CD4-positive, alpha-beta T cell (primary cell): ENCODE data around the gene TMEM164. TPM values are rescaled to one million over a fixed set of nuclear protein-coding genes. Genes with fewer than 3 reads are reported as not detected.

Source experiments
- ATAC-seq: fragments of 200-7000 bp; cut with Tn5 transposase; one replicate; pipeline ENCODE4 v1.10.0; 2022; ENCODE audit warnings: mild to moderate bottlenecking; ENCODE audit not compliant: poor library complexity
- CTCF ChIA-PET: fragments of 350-600 bp; sonication (Branson Sonifier 250); formaldehyde crosslinking; loops from one replicate; lab custom pipeline; 2021; ENCODE audit warnings: antibody characterized with exemption, inconsistent platforms; lab: Charles Lee
- POLR2A ChIA-PET: fragments of 350-600 bp; sonication (Branson Sonifier 250); formaldehyde crosslinking; loops from one replicate; lab custom pipeline; 2021; ENCODE audit warnings: antibody characterized with exemption, inconsistent platforms; lab: Charles Lee
- DNase-seq, 14 experiments: peaks; one replicate each; pipeline ENCODE4 v3.0.0-alpha.2; 2013 to 2020; ENCODE audit warnings: mixed read lengths in 2 of 14
- H3K27ac ChIP-seq, 2 donors: one replicate each; pipeline versions ENCODE4 v1.5.1 to v1.7.0; 2013; ENCODE audit warnings: low read length in 2 of 2, low read depth in 1 of 2, mild to moderate bottlenecking in 1 of 2
- H3K27me3 ChIP-seq, 2 experiments: 1 replicate in 1 of 2; 2 replicates in 1 of 2; pipeline versions ENCODE4 v1.6.1 to v1.7.0; 2013; ENCODE audit warnings: low read length in 2 of 2, control low read depth in 1 of 2, mild to moderate bottlenecking in 1 of 2, moderate library complexity in 1 of 2; ENCODE audit not compliant: insufficient read depth in 2 of 2, control insufficient read depth in 1 of 2
- H3K36me3 ChIP-seq: one replicate; pipeline ENCODE4 v1.6.1; 2013; ENCODE audit warnings: low read length, control low read depth; ENCODE audit not compliant: insufficient read depth
- H3K4me1 ChIP-seq: one replicate; pipeline ENCODE4 v1.6.1; 2013; ENCODE audit warnings: low read length, control low read depth; ENCODE audit not compliant: insufficient read depth
- H3K4me3 ChIP-seq: one replicate; pipeline ENCODE4 v1.5.1; 2013; ENCODE audit warnings: mild to moderate bottlenecking, low read length, moderate library complexity
- H3K9me3 ChIP-seq, 2 experiments: 1 replicate in 1 of 2; 2 replicates in 1 of 2; pipeline versions ENCODE4 v1.6.1 to v1.7.0; 2013; ENCODE audit warnings: low read length in 2 of 2, mild to moderate bottlenecking in 2 of 2, control low read depth in 1 of 2, moderate library complexity in 1 of 2; ENCODE audit not compliant: control insufficient read depth in 1 of 2, insufficient read depth in 1 of 2
- H3K27ac Mint-ChIP-seq: one replicate; pipeline ENCODE4 v1.8.0; 2020; ENCODE audit warnings: mixed read lengths
- H3K27me3 Mint-ChIP-seq: one replicate; pipeline ENCODE4 v1.8.0; 2021; ENCODE audit warnings: mixed read lengths
- H3K36me3 Mint-ChIP-seq: one replicate; pipeline ENCODE4 v1.8.0; 2021; ENCODE audit warnings: low read depth, mixed read lengths
- H3K4me1 Mint-ChIP-seq: one replicate; pipeline ENCODE4 v1.8.0; 2021; ENCODE audit warnings: low read depth, mixed read lengths
- H3K4me3 Mint-ChIP-seq: one replicate; pipeline ENCODE4 v1.8.0; 2020; ENCODE audit warnings: mild to moderate bottlenecking, mixed read lengths
- H3K9me3 Mint-ChIP-seq: one replicate; pipeline ENCODE4 v1.8.0; 2020; ENCODE audit warnings: mixed read lengths
- CTCF ChIP-seq: fragments of 200-600 bp; IDR thresholded peaks from one replicate; pipeline ENCODE4 v1.8.0; 2022; ENCODE audit warnings: antibody characterized with exemption, mild to moderate bottlenecking
- intact Hi-C, 2 experiments: fragments of 100-400 bp; cut with DNase I in 1 of 2; cut with micrococcal nuclease in 1 of 2; formaldehyde crosslinking; loops; one replicate each; pipeline versions ENCODE4 v1.15.1 to v1.9.0; 2023 to 2025; cut with DNase I, micrococcal nuclease
- total RNA-seq, 174 experiments: library from RNA in 2 of 174; stranded (reverse) in 2 of 174; gene quantifications; one replicate each; pipeline ENCODE4 v1.2.3 and lab custom pipeline; 2021 to 2026

Gene TMEM164
- total RNA-seq, 2 experiments from 2014 or later: 11.1 to 13.4 TPM

GRCh38 chrX:110214684-110215083, 211.8 kb downstream of the TMEM164 start:
- no peak overlapping the region for H3K4me3 Mint-ChIP-seq
- ATAC-seq (no peak), DNase-seq (no peak)
- H3K4me3 ChIP-seq: no peak overlapping the region
- peaks cover 41% of the 10 kb centered on the region for H3K4me1 Mint-ChIP-seq
- H3K36me3 Mint-ChIP-seq: peaks cover 24% of the 10 kb centered on the region
- H3K27me3 ChIP-seq: no peaks in the 10 kb centered on the region
- no peaks in the 10 kb centered on the region for H3K9me3 ChIP-seq
- H3K27me3 Mint-ChIP-seq: no peaks in the 10 kb centered on the region
- no peak overlapping the region for H3K27ac ChIP-seq
- H3K9me3 Mint-ChIP-seq: no peaks in the 10 kb centered on the region
- TF ChIP-seq CTCF: no peak
- intact Hi-C loops: loop anchor here in 1 of 2 experiments (5.0 to 10.0 kb wide), 2 partner anchors 33 to 60 kb away; no protein-coding TSS in a partner anchor
- H3K27ac Mint-ChIP-seq: no peak overlapping the region
- ChIA-PET CTCF (no interaction called here), POLR2A (no interaction called here)
- H3K36me3 ChIP-seq: no peaks in the 10 kb centered on the region
- no peaks in the 10 kb centered on the region for H3K4me1 ChIP-seq

GRCh38 chrX:110215411-110215810, 212.5 kb downstream of the TMEM164 start:
- ChIA-PET CTCF (no interaction called here), POLR2A (interaction anchor here (1.5 kb wide), 1 partner anchor 103 kb away, joined by 4 read pairs; the partner anchor contains the start of gene AMMECR1)
- Histone ChIP-seq H3K9me3 (no peaks in the 10 kb centered on the region), H3K4me1 (no peaks in the 10 kb centered on the region), H3K27ac (no peak overlapping the region), H3K36me3 (no peaks in the 10 kb centered on the region), H3K4me3 (no peak overlapping the region), H3K27me3 (no peaks in the 10 kb centered on the region)
- no peaks in the 10 kb centered on the region for H3K9me3 Mint-ChIP-seq
- H3K27ac Mint-ChIP-seq: no peak overlapping the region
- peaks cover 41% of the 10 kb centered on the region for H3K4me1 Mint-ChIP-seq
- TF ChIP-seq CTCF: no peak
- no peak overlapping the region for H3K4me3 Mint-ChIP-seq
- ATAC-seq (no peak), DNase-seq (no peak)
- intact Hi-C loops: loop anchor here in 1 of 2 experiments (10.0 kb wide), 1 partner anchor 59 kb away; no protein-coding TSS in a partner anchor
- H3K27me3 Mint-ChIP-seq: no peaks in the 10 kb centered on the region
- H3K36me3 Mint-ChIP-seq: peaks cover 24% of the 10 kb centered on the region

- H3K36me3 ChIP-seq: no peaks in the 10 kb centered on the region
- H3K4me1 Mint-ChIP-seq: peaks cover 44% of the 10 kb centered on the region
- ChIA-PET POLR2A (interaction anchor here (0.9 to 1.5 kb wide), 2 partner anchors 13 to 102 kb away, joined by 3 to 4 read pairs; partner anchors contain the start of gene AMMECR1), CTCF (no interaction called here)
- no peaks in the 10 kb centered on the region for H3K27me3 ChIP-seq
- ATAC-seq: no peak
- no peak overlapping the region for H3K27ac ChIP-seq
- TF ChIP-seq CTCF: no peak
- no peak overlapping the region for H3K4me3 ChIP-seq
- DNase-seq: no peak
- H3K36me3 Mint-ChIP-seq: peaks cover 24% of the 10 kb centered on the region
- H3K27me3 Mint-ChIP-seq: no peaks in the 10 kb centered on the region
- intact Hi-C loops: loop anchor here in 1 of 2 experiments (10.0 kb wide), 1 partner anchor 59 kb away; no protein-coding TSS in a partner anchor
- no peak overlapping the region for H3K4me3 Mint-ChIP-seq
- H3K27ac Mint-ChIP-seq: no peak overlapping the region
- no peaks in the 10 kb centered on the region for H3K9me3 ChIP-seq
- no peaks in the 10 kb centered on the region for H3K9me3 Mint-ChIP-seq
- no peaks in the 10 kb centered on the region for H3K4me1 ChIP-seq
Observed at GRCh38 chrX:110216027-110216426, 213.1 kb downstream of the TMEM164 start.
